OCI-LY1 (cell line): Measurements from ENCODE around the gene CTNNA1.

ENCODE experiments used
- H2AFZ ChIP-seq: fragments of 200-600 bp; sonication (generic), shearing (Covaris generic); 2 replicates; pipeline ENCODE4 v1.6.0; 2014; ENCODE audit warnings: antibody characterized with exemption, mild to moderate bottlenecking, low read length
- H3F3A ChIP-seq: fragments of 200-600 bp; sonication (generic), shearing (Covaris generic); 2 replicates; pipeline ENCODE4 v1.6.0; 2014; ENCODE audit warnings: mild to moderate bottlenecking, antibody characterized with exemption, low read length, moderate library complexity; ENCODE audit not compliant: insufficient read depth
- H3K27ac ChIP-seq: fragments of 200-600 bp; sonication (generic); 2 replicates; pipeline ENCODE4 v1.5.1; 2014; ENCODE audit warnings: low read length, mixed run types, mild to moderate bottlenecking, low read depth; ENCODE audit not compliant: poor library complexity, severe bottlenecking
- H3K27me3 ChIP-seq: fragments of 200-600 bp; sonication (generic); 2 replicates; pipeline ENCODE4 v1.6.0; 2014; ENCODE audit warnings: antibody characterized with exemption, mild to moderate bottlenecking, low read length, moderate library complexity; ENCODE audit not compliant: insufficient read depth
- H3K36me3 ChIP-seq: fragments of 200-600 bp; sonication (generic); 2 replicates; pipeline ENCODE4 v1.6.1; 2014; ENCODE audit warnings: mild to moderate bottlenecking, antibody characterized with exemption, low read length, moderate library complexity, mixed read lengths; ENCODE audit not compliant: insufficient read depth
- H3K4me1 ChIP-seq: fragments of 200-600 bp; sonication (generic); 2 replicates; pipeline ENCODE4 v1.5.1; 2014; ENCODE audit warnings: mild to moderate bottlenecking, low read length, moderate library complexity; ENCODE audit not compliant: insufficient read depth, severe bottlenecking
- H3K4me2 ChIP-seq: fragments of 200-600 bp; sonication (generic), shearing (Covaris generic); 2 replicates; pipeline ENCODE4 v1.6.1; 2014; ENCODE audit warnings: low read length
- H3K4me3 ChIP-seq: fragments of 200-600 bp; sonication (generic); 2 replicates; pipeline ENCODE4 v1.5.1; 2014; ENCODE audit warnings: low read length, low read depth, mild to moderate bottlenecking, mixed read lengths; ENCODE audit not compliant: poor library complexity, severe bottlenecking
- H3K79me2 ChIP-seq: fragments of 200-600 bp; shearing (Covaris generic); 2 replicates; pipeline ENCODE4 v1.6.1; 2016; ENCODE audit warnings: mixed run types, low read length, mixed read lengths; ENCODE audit not compliant: insufficient read depth
- H3K9ac ChIP-seq: fragments of 200-600 bp; sonication (generic), shearing (Covaris generic); 2 replicates; pipeline ENCODE4 v1.6.1; 2014; ENCODE audit warnings: mild to moderate bottlenecking, low read length, mixed read lengths
- H3K9me2 ChIP-seq: fragments of 200-600 bp; sonication (generic), shearing (Covaris generic); 2 replicates; pipeline ENCODE4 v1.6.1; 2014; ENCODE audit warnings: low read depth, mild to moderate bottlenecking, low read length, mixed read lengths
- H3K9me3 ChIP-seq: fragments of 200-600 bp; shearing (Covaris generic); 2 replicates; pipeline ENCODE4 v1.6.1; 2014; ENCODE audit warnings: low read length, mixed read lengths
- H4K20me1 ChIP-seq: fragments of 200-600 bp; sonication (generic), shearing (Covaris generic); 2 replicates; pipeline ENCODE4 v1.6.0; 2016; ENCODE audit warnings: mild to moderate bottlenecking, low read length; ENCODE audit not compliant: insufficient read depth
- EZH2 ChIP-seq: fragments of 200-600 bp; sonication (generic), shearing (Covaris generic); IDR thresholded peaks from 2 replicates; pipeline ENCODE4 v1.8.0; 2017; ENCODE audit warnings: borderline replicate concordance, mixed run types, mild to moderate bottlenecking, antibody characterized with exemption, low read length, moderate library complexity, mixed read lengths
- TF ChIP-seq, protein P1 (sequence below): fragments of 200-600 bp; sonication (generic), shearing (Covaris generic); IDR thresholded peaks from 2 replicates; pipeline ENCODE4 v1.5.1; 2017; ENCODE audit warnings: mild to moderate bottlenecking, antibody characterized with exemption, low read length, moderate library complexity, mixed read lengths

The CTNNA1 gene

DNA sequence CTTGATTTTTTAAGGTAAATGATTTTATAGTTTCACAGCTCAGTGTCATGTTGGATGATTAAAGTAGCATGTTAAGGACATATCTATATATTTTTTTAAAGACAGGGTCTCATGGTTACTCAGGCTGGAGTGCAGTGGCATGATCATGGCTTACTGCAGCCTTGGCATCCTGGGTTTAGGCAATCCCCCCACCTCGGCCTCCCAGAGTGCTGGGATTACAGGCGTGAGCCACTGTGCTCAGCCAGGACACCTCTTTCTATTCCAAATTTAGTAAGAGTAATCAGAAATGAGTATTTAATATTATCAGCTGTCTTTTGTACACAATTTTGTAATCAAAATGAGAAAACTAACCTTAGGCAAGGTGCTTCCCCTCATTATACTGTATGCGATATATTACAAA, 160.5 kb downstream of the CTNNA1 start:
- Histone ChIP-seq H2AFZ (no peak overlapping the region), H3K4me2 (no peak overlapping the region), H3K9me3 (no peaks in the 10 kb centered on the region), H3K4me3 (no peak overlapping the region), H3K79me2 (no peaks in the 10 kb centered on the region), H3K36me3 (no peaks in the 10 kb centered on the region), H3K4me1 (no peaks in the 10 kb centered on the region), H3K9me2 (no peaks in the 10 kb centered on the region), H3K9ac (no peak overlapping the region), H4K20me1 (no peaks in the 10 kb centered on the region), H3K27ac (no peak overlapping the region), H3F3A (no peaks in the 10 kb centered on the region), H3K27me3 (no peaks in the 10 kb centered on the region)
- TF ChIP-seq EZH2, result no peak
- TF ChIP-seq, protein P1, sequence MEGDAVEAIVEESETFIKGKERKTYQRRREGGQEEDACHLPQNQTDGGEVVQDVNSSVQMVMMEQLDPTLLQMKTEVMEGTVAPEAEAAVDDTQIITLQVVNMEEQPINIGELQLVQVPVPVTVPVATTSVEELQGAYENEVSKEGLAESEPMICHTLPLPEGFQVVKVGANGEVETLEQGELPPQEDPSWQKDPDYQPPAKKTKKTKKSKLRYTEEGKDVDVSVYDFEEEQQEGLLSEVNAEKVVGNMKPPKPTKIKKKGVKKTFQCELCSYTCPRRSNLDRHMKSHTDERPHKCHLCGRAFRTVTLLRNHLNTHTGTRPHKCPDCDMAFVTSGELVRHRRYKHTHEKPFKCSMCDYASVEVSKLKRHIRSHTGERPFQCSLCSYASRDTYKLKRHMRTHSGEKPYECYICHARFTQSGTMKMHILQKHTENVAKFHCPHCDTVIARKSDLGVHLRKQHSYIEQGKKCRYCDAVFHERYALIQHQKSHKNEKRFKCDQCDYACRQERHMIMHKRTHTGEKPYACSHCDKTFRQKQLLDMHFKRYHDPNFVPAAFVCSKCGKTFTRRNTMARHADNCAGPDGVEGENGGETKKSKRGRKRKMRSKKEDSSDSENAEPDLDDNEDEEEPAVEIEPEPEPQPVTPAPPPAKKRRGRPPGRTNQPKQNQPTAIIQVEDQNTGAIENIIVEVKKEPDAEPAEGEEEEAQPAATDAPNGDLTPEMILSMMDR, result no peak

DNA sequence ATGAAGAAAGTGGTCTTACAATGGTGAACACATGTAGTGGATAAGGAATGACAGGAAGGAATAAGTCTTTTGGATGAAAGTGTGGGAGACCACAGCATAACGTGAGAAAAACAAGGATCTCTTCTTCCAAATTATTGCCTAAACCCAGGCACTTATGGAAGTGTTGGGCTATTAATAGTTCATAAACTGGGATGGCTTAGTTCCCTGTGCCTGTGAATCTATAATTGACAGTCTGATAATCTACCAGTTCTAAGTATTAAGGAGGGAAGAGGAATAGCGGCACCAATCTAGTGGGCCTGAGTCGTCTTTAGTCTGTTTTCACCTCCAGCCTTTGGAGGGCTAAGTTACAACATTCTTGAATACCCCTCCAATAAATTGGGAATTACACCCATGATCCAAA, 161.1 kb downstream of the CTNNA1 start:
- H3K9ac ChIP-seq, result no peak overlapping the region
- H3K9me3 ChIP-seq, result no peaks in the 10 kb centered on the region
- no peaks in the 10 kb centered on the region for H3K4me1 ChIP-seq
- TF ChIP-seq, protein P1, result no peak
- TF ChIP-seq EZH2, result no peak
- no peaks in the 10 kb centered on the region for H4K20me1 ChIP-seq
- no peaks in the 10 kb centered on the region for H3K36me3 ChIP-seq
- H3F3A ChIP-seq, result no peaks in the 10 kb centered on the region
- H3K4me3 ChIP-seq, result no peak overlapping the region
- H3K27me3 ChIP-seq, result no peaks in the 10 kb centered on the region
- no peaks in the 10 kb centered on the region for H3K79me2 ChIP-seq
- no peak overlapping the region for H3K4me2 ChIP-seq
- no peak overlapping the region for H3K27ac ChIP-seq
- H3K9me2 ChIP-seq, result no peaks in the 10 kb centered on the region
- no peak overlapping the region for H2AFZ ChIP-seq

DNA sequence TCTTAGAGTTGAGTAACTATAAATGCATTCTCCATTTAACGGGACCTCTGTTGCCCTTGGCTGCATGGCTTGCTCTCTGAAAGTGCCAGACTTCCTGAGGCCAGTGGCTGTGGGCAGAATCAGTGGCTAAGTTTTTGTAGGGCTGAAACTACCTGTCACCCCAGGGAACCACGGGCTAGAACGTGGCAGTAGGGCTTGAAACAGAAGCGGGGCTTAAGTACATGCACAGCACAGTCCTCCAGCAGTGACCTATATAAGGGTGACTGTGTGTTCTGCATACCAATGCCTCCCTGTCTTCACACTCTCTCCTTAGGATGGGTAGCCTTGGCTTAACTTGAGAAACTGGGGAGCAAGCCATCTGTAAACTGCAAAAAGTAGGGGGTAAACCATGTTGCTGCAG, 165.5 kb downstream of the CTNNA1 start:
- Histone ChIP-seq H3K4me3 (no peak overlapping the region), H3K9me3 (no peaks in the 10 kb centered on the region), H2AFZ (no peak overlapping the region), H3K9me2 (no peaks in the 10 kb centered on the region), H3K36me3 (no peaks in the 10 kb centered on the region), H3K27me3 (no peaks in the 10 kb centered on the region), H4K20me1 (no peaks in the 10 kb centered on the region), H3K4me1 (no peaks in the 10 kb centered on the region), H3K27ac (no peak overlapping the region), H3K79me2 (no peaks in the 10 kb centered on the region), H3K4me2 (no peak overlapping the region), H3K9ac (no peak overlapping the region), H3F3A (no peaks in the 10 kb centered on the region)
- no peak for TF ChIP-seq EZH2
- TF ChIP-seq, protein P1, result no peak
